HG02870 (cell line): ENCODE data around the gene SEMA4G.

Experiments used
- ATAC-seq: cut with Tn5 transposase; IDR thresholded peaks from one replicate; pipeline ENCODE4 v1.9.1; 2021; ENCODE audit warnings: mild to moderate bottlenecking, moderate library complexity; ENCODE audit not compliant: unreplicated experiment

Gene SEMA4G

GRCh38 chr10:101006593-101007098 lies 37.3 kb downstream of the SEMA4G start:
- no peak for ATAC-seq

- no peak for ATAC-seq
These were observed 37.9 kb downstream of the SEMA4G start for GRCh38 chr10:101007099-101007711.

GRCh38 chr10:101007915-101008822 lies 38.9 kb downstream of the SEMA4G start:
- ATAC-seq = no peak

- ATAC-seq = no peak
These were observed 39.6 kb downstream of the SEMA4G start for GRCh38 chr10:101008823-101009423.

- no peak for ATAC-seq
These were observed 41.0 kb downstream of the SEMA4G start for GRCh38 chr10:101010329-101010728.

GRCh38 chr10:101011517-101012423 lies 42.5 kb downstream of the SEMA4G start:
- ATAC-seq = no peak

GRCh38 chr10:101012525-101013364 lies 43.4 kb downstream of the SEMA4G start:
- ATAC-seq = peak; percentile 78

GRCh38 chr10:101013365-101013825 lies 44.1 kb downstream of the SEMA4G start:
- ATAC-seq = no peak

- no peak for ATAC-seq
These were observed 45.1 kb downstream of the SEMA4G start for GRCh38 chr10:101014230-101014884.

- ATAC-seq = no peak
These were observed 45.8 kb downstream of the SEMA4G start for GRCh38 chr10:101014966-101015581.

- no peak for ATAC-seq
These were observed 46.3 kb downstream of the SEMA4G start for GRCh38 chr10:101015582-101015973.

GRCh38 chr10:101016814-101017213 lies 47.5 kb downstream of the SEMA4G start:
- ATAC-seq = no peak

GRCh38 chr10:101018118-101018599 lies 48.9 kb downstream of the SEMA4G start:
- ATAC-seq = no peak

GRCh38 chr10:101018600-101019439 lies 49.5 kb downstream of the SEMA4G start:
- no peak for ATAC-seq
